BE2C (cell line): ENCODE results near the gene GPR150.
A peak's percentile ranks its signal among the peaks of the same experiment; 100 is the strongest.
"Not testable (repeated sequence)": the region's sequence is repeated elsewhere in the genome, so short reads cannot be mapped to it uniquely, and the experiment has no call there.

Experiments used
- DNase-seq: peaks from one replicate; pipeline ENCODE4 v3.0.0-alpha.2; 2020
- H3K27me3 ChIP-seq: fragments of 250-450 bp; sonication (Bioruptor Pico); 2 replicates; pipeline ENCODE4 v1.5.1; 2020; ENCODE audit warnings: mild to moderate bottlenecking
- H3K36me3 ChIP-seq: fragments of 250-450 bp; sonication (Bioruptor Pico); 2 replicates; pipeline ENCODE4 v1.5.1; 2020; ENCODE audit warnings: mild to moderate bottlenecking
- H3K4me1 ChIP-seq: fragments of 250-450 bp; sonication (Bioruptor Pico); 2 replicates; pipeline ENCODE4 v1.5.1; 2020
- H3K4me3 ChIP-seq: 2 replicates; pipeline ENCODE4 v1.5.1; 2011; ENCODE audit warnings: low read depth, low read length
- H3K9me3 ChIP-seq: fragments of 250-450 bp; sonication (Bioruptor Pico); 2 replicates; pipeline ENCODE4 v1.5.1; 2020
- CTCF ChIP-seq: IDR thresholded peaks from 2 replicates; pipeline ENCODE4 v1.5.1; 2012; ENCODE audit warnings: mild to moderate bottlenecking, low read depth, low read length

GPR150 gene

GRCh38 chr5:95644351-95645042 is 24.6 kb downstream of the GPR150 start:
- H3K4me3 ChIP-seq: no peak overlapping the region
- peak; percentile 43 for DNase-seq

GRCh38 chr5:95646226-95646568 is 26.3 kb downstream of the GPR150 start:
- H3K27me3 ChIP-seq, DNase-seq, H3K4me1 ChIP-seq, H3K36me3 ChIP-seq, H3K9me3 ChIP-seq, H3K4me3 ChIP-seq: not testable (repeated sequence)

More at GRCh38 chr5:95644351-95645042, 24.6 kb downstream of the GPR150 start:
- H3K4me1 ChIP-seq: peaks cover 2% of the 10 kb centered on the region; the same call in 1 of the 2 replicates
- TF ChIP-seq CTCF: peak; percentile 95
- H3K27me3 ChIP-seq: no peaks in the 10 kb centered on the region
- no peaks in the 10 kb centered on the region for H3K9me3 ChIP-seq
- H3K36me3 ChIP-seq: no peaks in the 10 kb centered on the region

- Histone ChIP-seq H3K4me1 (peaks cover 2% of the 10 kb centered on the region; the same call in 1 of the 2 replicates), H3K4me3 (peak within 1 kb of the TSS; percentile 69), H3K9me3 (no peaks in the 10 kb centered on the region), H3K27me3 (no peaks in the 10 kb centered on the region), H3K36me3 (no peaks in the 10 kb centered on the region)
- TF ChIP-seq CTCF: peak; percentile 7
- peak; percentile 99 for DNase-seq
Observed at GRCh38 chr5:95646569-95647431, 26.9 kb downstream of the GPR150 start, which contains the start of gene RFESD. TSS of gene RFESD (plus strand) at chr5:95646777. CDS start at chr5:95652272, 5,495 bp downstream.

- Histone ChIP-seq H3K9me3 (no peaks in the 10 kb centered on the region), H3K4me1 (peaks cover 2% of the 10 kb centered on the region; the same call in 1 of the 2 replicates), H3K4me3 (no peak overlapping the region), H3K36me3 (no peaks in the 10 kb centered on the region), H3K27me3 (no peaks in the 10 kb centered on the region)
- no peak for DNase-seq
- no peak for TF ChIP-seq CTCF
Observed at GRCh38 chr5:95647886-95648860, 28.3 kb downstream of the GPR150 start.

- TF ChIP-seq CTCF: no peak
- H3K27me3 ChIP-seq: no peaks in the 10 kb centered on the region
- DNase-seq: no peak
- no peaks in the 10 kb centered on the region for H3K9me3 ChIP-seq
- H3K4me1 ChIP-seq: peaks cover 2% of the 10 kb centered on the region; the same call in 1 of the 2 replicates
- no peaks in the 10 kb centered on the region for H3K36me3 ChIP-seq
- no peak overlapping the region for H3K4me3 ChIP-seq
Observed at GRCh38 chr5:95649274-95649673, 29.4 kb downstream of the GPR150 start.
